ENCODE measurements around the gene CDH3. TPM values are rescaled to one million over a fixed set of nuclear protein-coding genes. Genes with fewer than 3 reads are reported as not detected.

CDH3 gene
- total and polyA plus RNA-seq, 3 donors from 2014 or later, result 3.0 to 8.2 (median 5.4) TPM

DNA sequence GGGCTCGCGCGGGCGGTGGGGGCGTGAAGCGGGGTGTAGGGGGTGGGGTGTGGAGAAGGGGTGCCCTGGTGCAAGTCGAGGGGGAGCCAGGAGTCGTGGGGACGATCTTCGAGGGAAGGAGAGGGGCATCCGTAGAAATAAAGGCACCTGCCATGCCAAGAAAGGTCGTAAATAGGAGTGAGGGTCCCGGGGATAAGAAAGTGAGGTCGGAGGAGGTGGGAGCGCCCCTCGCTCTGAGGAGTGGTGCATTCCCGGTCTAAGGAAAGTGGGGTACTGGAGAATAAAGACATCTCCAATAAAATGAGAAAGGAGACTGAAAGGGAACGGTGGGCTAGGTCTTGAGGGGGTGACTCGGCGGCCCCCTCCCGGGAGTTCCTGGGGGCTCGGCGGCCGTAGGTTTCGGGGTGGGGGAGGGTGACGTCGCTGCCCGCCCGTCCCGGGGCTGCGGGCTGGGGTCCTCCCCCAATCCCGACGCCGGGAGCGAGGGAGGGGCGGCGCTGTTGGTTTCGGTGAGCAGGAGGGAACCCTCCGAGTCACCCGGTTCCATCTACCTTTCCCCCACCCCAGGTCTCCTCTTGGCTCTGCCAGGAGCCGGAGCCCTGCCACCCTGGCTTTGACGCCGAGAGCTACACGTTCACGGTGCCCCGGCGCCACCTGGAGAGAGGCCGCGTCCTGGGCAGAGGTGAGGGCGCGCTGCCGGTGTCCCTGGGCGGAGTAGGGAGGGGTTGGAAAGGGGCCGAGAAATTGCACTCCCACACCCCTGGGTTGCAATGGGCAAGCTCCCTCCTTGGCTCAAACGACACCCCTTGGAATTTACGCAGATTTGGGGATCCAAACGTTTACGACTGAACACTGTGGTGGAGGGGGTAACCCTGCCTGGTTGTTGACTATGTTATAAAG, 92.9 kb downstream of the CDH3 start:
- intact Hi-C loops (cut with DNase I; ENCODE audit: low total_unique reads), result no loop called here
- 2 to 6% methylated on average over 30 to 56 of the region's 58 CpGs for WGBS, 2 donors
- peaks cover 3% of the 10 kb centered on the region for H3K27me3 ChIP-seq
- DNase-seq, result peak; percentile 17
- no peaks in the 10 kb centered on the region for H3K36me3 ChIP-seq (ENCODE audit: low read depth, missing control alignments)
- no peaks in the 10 kb centered on the region for H3K9me3 ChIP-seq
- peak overlapping the region; percentile 43 to 61 for H3K4me3 ChIP-seq
- H3K27ac ChIP-seq, result no peak overlapping the region
- peaks cover 10% of the 10 kb centered on the region for H3K4me1 ChIP-seq
- TF ChIP-seq CTCF (IDR thresholded peaks at IDR 0.05) (no peak), POLR2A (IDR thresholded peaks at IDR 0.05) (no peak)

DNA sequence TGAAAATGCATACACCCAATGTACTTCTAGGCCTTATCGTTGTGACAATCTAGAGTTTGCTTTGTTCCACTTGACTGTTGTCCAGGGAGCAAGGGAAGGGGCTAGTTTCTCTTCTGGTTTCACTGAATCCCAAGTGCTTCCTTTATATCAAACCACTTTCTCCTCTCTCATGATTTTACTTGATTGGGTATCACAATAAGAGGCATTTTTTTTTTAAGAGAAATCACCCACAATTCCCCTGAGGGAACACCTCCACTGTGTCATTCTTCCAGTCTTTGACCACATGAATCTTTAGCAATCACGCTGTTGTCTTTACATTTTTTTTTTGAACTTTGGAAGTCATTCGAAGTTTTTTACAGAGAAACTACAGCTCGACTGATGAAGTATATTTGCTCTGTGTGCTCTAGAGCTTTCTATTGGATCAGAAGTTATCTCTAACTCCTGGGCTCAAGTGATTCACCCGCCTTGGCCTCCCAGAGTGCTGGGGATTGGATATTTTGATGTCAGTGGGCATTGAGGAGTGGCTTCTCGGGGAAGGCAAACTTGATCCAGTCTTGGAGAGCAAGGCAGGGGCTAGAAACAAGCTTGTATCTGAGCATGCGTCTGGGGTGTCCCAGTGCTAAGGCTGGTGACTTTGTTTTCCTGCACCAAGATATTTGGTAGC, 95.0 kb downstream of the CDH3 start:
- peaks cover 3% of the 10 kb centered on the region for H3K27me3 ChIP-seq
- TF ChIP-seq CTCF (IDR thresholded peaks at IDR 0.05), result no peak
- TF ChIP-seq POLR2A (IDR thresholded peaks at IDR 0.05), result no peak
- no peaks in the 10 kb centered on the region for H3K9me3 ChIP-seq
- H3K4me3 ChIP-seq, result no peak overlapping the region
- H3K27ac ChIP-seq, result no peak overlapping the region
- H3K4me1 ChIP-seq, result peaks cover 10% of the 10 kb centered on the region
- intact Hi-C loops (cut with DNase I; ENCODE audit: low total_unique reads), result no loop called here
- WGBS, 2 donors, result 70 to 73% methylated on average over 7 of the region's 7 CpGs
- no peaks in the 10 kb centered on the region for H3K36me3 ChIP-seq (ENCODE audit: low read depth, missing control alignments)
- no peak for DNase-seq

- Histone ChIP-seq H3K4me1 (peaks cover 10% of the 10 kb centered on the region), H3K9me3 (no peaks in the 10 kb centered on the region), H3K36me3 (ENCODE audit: low read depth, missing control alignments) (no peaks in the 10 kb centered on the region), H3K4me3 (no peak overlapping the region), H3K27me3 (peaks cover 3% of the 10 kb centered on the region), H3K27ac (no peak overlapping the region)
- intact Hi-C loops (cut with DNase I; ENCODE audit: low total_unique reads), result no loop called here
- no peak for TF ChIP-seq CTCF (IDR thresholded peaks at IDR 0.05)
- TF ChIP-seq POLR2A (IDR thresholded peaks at IDR 0.05), result no peak
- 78 to 86% methylated on average over 9 of the region's 9 CpGs for WGBS, 2 donors
- no peak for DNase-seq
Observed at GRCh38 chr16:68740628-68741346, 95.7 kb downstream of the CDH3 start.

- H3K36me3 ChIP-seq (ENCODE audit: low read depth, missing control alignments), result no peaks in the 10 kb centered on the region
- intact Hi-C loops (cut with DNase I; ENCODE audit: low total_unique reads), result no loop called here
- no peaks in the 10 kb centered on the region for H3K27me3 ChIP-seq
- no peak for DNase-seq
- TF ChIP-seq POLR2A (IDR thresholded peaks at IDR 0.05), result no peak
- no peak for TF ChIP-seq CTCF (IDR thresholded peaks at IDR 0.05)
- no peak overlapping the region for H3K4me3 ChIP-seq
- H3K9me3 ChIP-seq, result no peaks in the 10 kb centered on the region
- H3K27ac ChIP-seq, result no peak overlapping the region
- no peaks in the 10 kb centered on the region for H3K4me1 ChIP-seq
- 97 to 98% methylated on average over 4 of the region's 4 CpGs for WGBS, 2 donors
Observed at GRCh38 chr16:68743664-68744063, 98.6 kb downstream of the CDH3 start.
